HepG2 (cell line): Measurements from ENCODE around the gene B4GALT5. TPM values are rescaled to one million over a fixed set of nuclear protein-coding genes. Genes with fewer than 3 reads are reported as not detected.

ENCODE experiments used
- ATAC-seq: fragments of 200-7000 bp; cut with Tn5 transposase; 3 replicates; pipeline ENCODE4 v1.9.1; 2020; ENCODE audit warnings: mild to moderate bottlenecking, moderate library complexity
- BruUV-seq: library from RNA; stranded (reverse); fragments of 400-500 nt; replicated peaks from 2 replicates; lab custom pipeline; 2021; lab: Mats Ljungman, UMichigan
- CTCF ChIA-PET: fragments of 300-600 bp; formaldehyde crosslinking; extraction: SDS; loops from one replicate; lab custom pipeline; 2021; ENCODE audit warnings: low total read pairs, inconsistent platforms, low intra/inter-chr PET ratio; lab: Yijun Ruan, JAX
- POLR2A ChIA-PET: fragments of 350-600 bp; sonication (Branson Sonifier 250); formaldehyde crosslinking; loops from one replicate; lab custom pipeline; 2020; ENCODE audit warnings: antibody characterized with exemption, inconsistent platforms; lab: Yijun Ruan, JAX
- DNase-seq: peaks from one replicate; pipeline ENCODE4 v3.0.0-alpha.2; 2015; ENCODE audit warnings: low spot score
- FAIRE-seq: peaks from 3 replicates; lab custom pipeline; 2011; peaks lifted over from hg19 to GRCh38; lab: Jason Lieb, UNC
- H2AFZ ChIP-seq: one replicate; pipeline ENCODE4 v1.6.1; 2011; ENCODE audit warnings: low read length, inconsistent platforms
- H3K27ac ChIP-seq: fragments of 300-600 bp; 3 replicates; pipeline ENCODE4 v1.8.0; 2011; ENCODE audit warnings: mixed run types, mild to moderate bottlenecking, mixed read lengths, low read length, inconsistent platforms; ENCODE audit not compliant: insufficient read depth; ENCODE audit errors: extremely low read length
- H3K27me3 ChIP-seq, 2 experiments: fragments of 200-600 bp in 1 of 2; 2 replicates in 1 of 2; 3 replicates in 1 of 2; pipeline versions ENCODE4 v1.6.0 to v1.8.0; 2011; ENCODE audit warnings: low read length in 2 of 2, mild to moderate bottlenecking in 2 of 2, moderate library complexity in 2 of 2, inconsistent platforms in 1 of 2; ENCODE audit not compliant: insufficient read depth in 2 of 2, control insufficient read depth in 1 of 2
- H3K36me3 ChIP-seq, 2 experiments: fragments of 200-600 bp in 1 of 2; replicated peaks in 1 of 2; 2 replicates in 1 of 2; 3 replicates in 1 of 2; pipeline versions ENCODE4 v1.5.1 to v1.8.0; 2011; ENCODE audit warnings: low read length in 2 of 2, inconsistent platforms in 1 of 2; ENCODE audit not compliant: insufficient read depth in 2 of 2, control insufficient read depth in 1 of 2
- H3K4me1 ChIP-seq: 2 replicates; pipeline ENCODE4 v1.5.1; 2012; ENCODE audit warnings: low read length, inconsistent platforms; ENCODE audit not compliant: insufficient read depth
- H3K4me2 ChIP-seq: 2 replicates; pipeline ENCODE4 v1.6.0; 2011; ENCODE audit warnings: low read depth, low read length, inconsistent platforms
- H3K4me3 ChIP-seq, 3 experiments: fragments of 200-600 bp in 1 of 3; sonication (generic), shearing (Covaris generic) in 1 of 3; replicated peaks in 1 of 3; 2 replicates each; pipeline ENCODE4 v1.5.1; 2011 to 2016; ENCODE audit warnings: low read length in 3 of 3, inconsistent platforms in 2 of 3, low read depth in 2 of 3, mild to moderate bottlenecking in 2 of 3, control low read depth in 1 of 3, mixed read lengths in 1 of 3; ENCODE audit not compliant: insufficient read depth in 1 of 3
- H3K79me2 ChIP-seq: one replicate; pipeline ENCODE4 v1.6.1; 2011; ENCODE audit warnings: low read length, inconsistent platforms; ENCODE audit not compliant: insufficient read depth
- H3K9ac ChIP-seq: 2 replicates; pipeline ENCODE4 v1.6.0; 2011; ENCODE audit warnings: mild to moderate bottlenecking, low read depth, low read length, inconsistent platforms; ENCODE audit not compliant: insufficient read depth
- H3K9me3 ChIP-seq: 2 replicates; pipeline ENCODE4 v1.5.1; 2012; ENCODE audit warnings: mild to moderate bottlenecking, low read length
- H4K20me1 ChIP-seq: 2 replicates; pipeline ENCODE4 v1.6.0; 2011; ENCODE audit warnings: inconsistent platforms, mild to moderate bottlenecking, low read length, moderate library complexity; ENCODE audit not compliant: insufficient read depth
- FOXK2 ChIP-seq: fragments of 450-650 bp; IDR thresholded peaks from 2 replicates; pipeline ENCODE4 v1.6.1; 2016
- HNF4A ChIP-seq: sonication (generic); formaldehyde crosslinking; IDR thresholded peaks from 2 replicates; pipeline ENCODE4 v1.4.0; 2020; ENCODE audit warnings: missing genetic modification reagents
- SNAPC4 ChIP-seq: sonication (generic); formaldehyde crosslinking; IDR thresholded peaks from 2 replicates; pipeline ENCODE4 v1.4.0; 2020; ENCODE audit warnings: mild to moderate bottlenecking, missing genetic modification reagents
- SOX6 ChIP-seq, 2 experiments: fragments of 450-650 bp in 1 of 2; sonication (generic) in 1 of 2; formaldehyde crosslinking in 1 of 2; IDR thresholded peaks; 2 replicates each; pipeline versions ENCODE4 v1.4.0 to v1.6.1; 2017 to 2020; ENCODE audit warnings: antibody characterized with exemption in 1 of 2, mild to moderate bottlenecking in 1 of 2, missing genetic modification reagents in 1 of 2
- ZNF160 ChIP-seq: sonication (generic); formaldehyde crosslinking; IDR thresholded peaks from 2 replicates; pipeline ENCODE4 v1.8.0; 2022; ENCODE audit warnings: mild to moderate bottlenecking, inconsistent platforms, missing genetic modification reagents
- ZNF503 ChIP-seq: sonication (generic); formaldehyde crosslinking; IDR thresholded peaks from 2 replicates; pipeline ENCODE4 v1.4.0; 2020; ENCODE audit warnings: missing genetic modification reagents
- WGBS: methylation state at CpG from one replicate; pipeline ENCODE4 v1.1.6; 2017; ENCODE audit warnings: low lambda C conversion rate; 5-methylcytosine and 5-hydroxymethylcytosine counted together
- in situ Hi-C: cut with HindIII; loops from 2 replicates; pipeline ENCODE4 v1.10.0; 2017; ENCODE audit warnings: low pct_unique_long_range_greater_than_20kb; ENCODE audit not compliant: extremely low pct_ligation_motif_present
- intact Hi-C: fragments of 100-400 bp; cut with micrococcal nuclease; formaldehyde crosslinking; loops from one replicate; pipeline ENCODE4 v1.10.0; 2022; ENCODE audit not compliant: unreplicated experiment
- polyA plus RNA-seq, 8 experiments: library from polyadenylated mRNA; depleted of rRNA in 3 of 8; stranded (reverse) in 7 of 8; unstranded in 1 of 8; fragments of >200 nt; fragmentation: Illumina TruSeq in 4 of 8; extraction: Trizol in 4 of 8; gene quantifications; 2 replicates each; pipeline versions ENCODE4 v1.2.1 to v1.2.3, GENCODE V29; 2011 to 2016; ENCODE audit warnings: low read depth in 4 of 8, missing spikeins in 1 of 8, mixed read lengths in 1 of 8; ENCODE audit not compliant: insufficient read depth in 1 of 8
- total RNA-seq, 5 experiments: library from RNA; depleted of rRNA; stranded (reverse); fragments of >200 nt; fragmentation: Illumina TruSeq; extraction: Trizol; gene quantifications; 2 replicates each; pipeline ENCODE4 v1.2.3, GENCODE V29; 2016; ENCODE audit warnings: low read depth in 1 of 5
- TF ChIP-seq, protein P1 (sequence below): sonication (generic); formaldehyde crosslinking; IDR thresholded peaks from 2 replicates; pipeline ENCODE4 v1.5.0; 2020; ENCODE audit warnings: mild to moderate bottlenecking, missing genetic modification reagents, borderline replicate concordance

Gene B4GALT5
- total and polyA plus RNA-seq, 2 of the 13 experiments (the other 11 are each of a cell fraction or from before 2014, with no cell fraction given), result 27.3 to 30.9 TPM

DNA sequence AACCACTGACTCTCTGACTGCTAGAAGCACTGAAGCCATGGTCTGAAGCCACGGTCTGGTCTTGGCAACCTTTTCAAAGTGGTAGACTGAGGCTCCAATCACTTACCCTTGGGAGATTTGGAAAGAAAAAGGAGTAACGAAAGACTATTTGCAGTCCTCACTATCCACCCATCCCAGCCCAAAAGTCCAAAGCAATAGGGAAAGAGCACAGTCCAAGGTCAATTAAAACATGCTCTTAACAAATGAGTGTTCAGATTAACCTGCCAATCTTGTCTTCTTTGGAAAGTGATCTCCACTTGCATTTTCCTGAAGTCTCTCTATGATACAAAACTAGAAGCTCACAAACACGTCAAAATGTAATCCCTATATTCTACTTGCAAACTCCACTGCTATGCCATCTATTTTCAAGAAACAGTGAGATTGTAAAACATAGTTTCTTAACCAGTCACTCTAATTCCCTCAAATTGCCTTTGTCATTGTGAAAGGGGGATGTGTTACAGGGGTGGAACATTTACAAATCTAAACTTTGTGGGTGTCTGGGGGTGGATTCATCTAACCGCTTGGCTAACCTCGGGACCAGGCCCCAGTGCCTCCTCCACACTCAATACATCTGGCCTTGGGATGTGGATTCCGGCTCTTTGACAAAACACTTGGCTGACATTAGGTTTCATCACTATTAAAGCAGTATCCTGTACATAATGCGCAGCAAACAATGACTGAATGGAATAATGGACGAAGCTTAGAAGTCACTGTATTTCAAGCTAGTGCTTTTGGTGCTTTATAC is 56.4 kb downstream of the B4GALT5 start:
- DNase-seq (no peak), FAIRE-seq (peak; percentile 49), ATAC-seq (no peak)
- H3K4me1 ChIP-seq, result peaks cover 60% of the 10 kb centered on the region
- 0 out of 2 replicates have a peak, but pooled peaks cover 3% of the 10 kb centered on the region for H4K20me1 ChIP-seq
- ChIA-PET POLR2A (interaction anchor here (1.0 kb wide), 1 partner anchor 247 kb away, joined by 3 read pairs; no protein-coding TSS in a partner anchor), CTCF (no interaction called here)
- H3K9me3 ChIP-seq, result no peaks in the 10 kb centered on the region
- H3K9ac ChIP-seq, result no peak overlapping the region
- no peak overlapping the region for H3K4me3 ChIP-seq
- 88% methylated on average over 8 of the region's 8 CpGs for WGBS
- no peaks in the 10 kb centered on the region for H3K27me3 ChIP-seq
- H3K79me2 ChIP-seq, result peaks cover 60% of the 10 kb centered on the region
- in situ Hi-C loops, result no loop called here
- H2AFZ ChIP-seq, result no peak overlapping the region
- 0 out of 2 replicates have a peak overlapping the region, but pooled peaks have one; percentile 2 for H3K4me2 ChIP-seq
- H3K27ac ChIP-seq, result no peak overlapping the region
- TF ChIP-seq, protein P1, sequence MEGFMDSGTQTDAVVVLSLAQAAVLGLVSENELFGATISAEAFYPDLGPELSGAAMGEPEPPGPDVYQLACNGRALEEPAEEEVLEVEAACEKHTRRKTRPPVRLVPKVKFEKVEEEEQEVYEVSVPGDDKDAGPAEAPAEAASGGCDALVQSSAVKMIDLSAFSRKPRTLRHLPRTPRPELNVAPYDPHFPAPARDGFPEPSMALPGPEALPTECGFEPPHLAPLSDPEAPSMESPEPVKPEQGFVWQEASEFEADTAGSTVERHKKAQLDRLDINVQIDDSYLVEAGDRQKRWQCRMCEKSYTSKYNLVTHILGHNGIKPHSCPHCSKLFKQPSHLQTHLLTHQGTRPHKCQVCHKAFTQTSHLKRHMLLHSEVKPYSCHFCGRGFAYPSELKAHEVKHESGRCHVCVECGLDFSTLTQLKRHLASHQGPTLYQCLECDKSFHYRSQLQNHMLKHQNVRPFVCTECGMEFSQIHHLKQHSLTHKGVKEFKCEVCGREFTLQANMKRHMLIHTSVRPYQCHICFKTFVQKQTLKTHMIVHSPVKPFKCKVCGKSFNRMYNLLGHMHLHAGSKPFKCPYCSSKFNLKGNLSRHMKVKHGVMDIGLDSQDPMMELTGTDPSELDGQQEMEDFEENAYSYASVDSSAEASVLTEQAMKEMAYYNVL, result 0 out of 2 replicates have a peak, but pooled peaks have one; percentile 33
- TF ChIP-seq FOXK2 (no peak), HNF4A (CRISPR knock-in tag) (peak; percentile 83), SOX6 (IDR thresholded peaks at IDR 0.05) (no peak), SOX6 (CRISPR knock-in tag; IDR thresholded peaks at IDR 0.05) (peak; percentile 22; the same call in 1 of the 2 replicates), ZNF503 (no peak), SNAPC4 (CRISPR knock-in tag) (no peak), ZNF160 (no peak)
- intact Hi-C loops, result no loop called here
- no TSS peak for BruUV-seq
- peaks cover 24 to 39% of the 10 kb centered on the region in 2 experiments for H3K36me3 ChIP-seq
